Superior temporal gyrus (tissue), 1 donor: ENCODE data around the gene HDAC2.
"Not testable (repeated sequence)": the region's sequence is repeated elsewhere in the genome, so short reads cannot be mapped to it uniquely, and the experiment has no call there.

Source experiments
- DNase-seq: peaks from one replicate; pipeline ENCODE4 v3.0.0-alpha.2; 2016; ENCODE audit errors: extremely low spot score

Gene HDAC2

DNA sequence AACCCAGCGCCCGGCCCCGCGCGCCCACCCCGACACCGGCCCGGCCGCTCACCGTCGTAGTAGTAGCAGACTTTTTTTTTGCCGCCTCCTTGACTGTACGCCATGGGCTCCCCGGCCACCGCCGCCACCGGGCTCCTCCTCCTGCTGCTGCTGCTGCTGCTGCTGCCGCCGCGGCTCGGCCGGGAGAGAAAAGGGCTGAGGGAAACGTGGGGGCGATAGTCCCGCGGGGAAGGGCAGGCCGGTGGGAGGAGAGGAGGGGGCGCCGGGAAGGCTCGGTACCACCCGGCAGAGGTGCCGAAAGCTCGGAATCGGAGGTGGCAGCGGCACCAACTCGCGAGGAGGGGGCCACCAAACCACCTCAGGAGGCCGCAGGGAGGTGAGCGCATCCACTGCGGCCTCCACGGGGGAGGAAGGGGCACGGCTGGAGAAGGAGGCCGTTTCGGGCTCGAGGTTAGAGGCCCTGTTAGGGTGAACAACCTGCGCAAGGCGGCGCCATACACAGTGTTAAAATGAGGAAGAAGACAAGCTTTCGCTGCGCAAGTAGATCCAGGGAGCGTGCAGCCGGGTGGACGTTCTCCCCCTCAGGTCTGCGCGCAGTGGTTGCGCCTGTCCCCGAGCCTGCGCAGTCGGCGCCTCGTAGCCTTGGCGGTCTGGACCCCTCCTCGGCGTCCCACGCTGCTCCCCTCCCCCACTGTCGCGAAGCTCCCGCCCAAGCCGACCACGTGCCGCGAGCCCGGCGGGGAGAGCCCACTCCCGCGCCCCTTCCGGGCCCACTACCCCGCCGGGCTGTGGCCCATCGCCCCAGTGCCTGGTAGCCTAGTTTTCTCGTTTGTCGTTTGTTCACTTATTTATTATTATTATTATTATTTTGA, at the start of gene HDAC2:
HDAC2 (minus strand) TSS at position 344 of the 872 bp plus-strand sequence; CDS start at position 104, 240 bp downstream.
- peak; percentile 87 for DNase-seq

DNA sequence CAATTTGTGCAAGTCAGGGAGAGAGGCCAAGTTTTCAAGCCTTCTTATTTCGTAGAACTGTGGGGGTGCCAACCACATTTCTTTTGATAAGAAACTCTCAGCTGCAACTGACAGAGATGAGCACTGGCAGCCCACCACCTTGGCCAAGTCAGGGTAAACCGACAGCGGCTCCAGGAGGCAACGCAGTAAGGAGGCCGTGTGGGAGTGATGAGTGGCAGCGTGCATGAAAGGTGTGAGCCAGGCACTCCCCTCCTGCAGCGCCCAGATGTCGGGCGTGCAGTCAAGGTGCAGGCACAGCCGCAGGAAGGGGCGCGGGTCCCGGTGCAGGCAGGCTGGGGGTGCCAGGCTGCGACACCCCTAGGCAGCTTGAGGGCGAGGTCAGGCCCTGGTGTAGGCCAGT, 49.2 kb upstream of the HDAC2 start:
- DNase-seq: no peak

DNA sequence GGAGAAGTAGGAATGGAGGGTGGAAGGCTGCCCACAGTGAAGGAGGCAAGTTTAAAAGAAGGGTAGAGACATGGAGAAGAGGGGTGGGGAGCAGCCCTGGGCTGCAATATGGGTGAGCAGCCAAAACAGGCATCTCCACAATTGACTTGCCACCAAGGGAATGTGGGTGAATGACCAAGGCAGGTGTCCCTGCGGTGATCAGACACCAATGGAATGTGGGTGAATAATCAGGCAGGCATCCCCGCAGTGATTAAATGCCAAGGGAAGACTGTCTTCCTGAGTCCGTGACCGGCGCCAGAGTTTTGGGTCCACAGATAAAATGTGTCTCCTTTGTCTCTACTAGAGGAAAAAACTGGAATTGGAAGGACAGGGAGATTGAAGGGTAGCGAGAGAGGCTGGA, 46.2 kb upstream of the HDAC2 start:
- not testable (repeated sequence) for DNase-seq

- not testable (repeated sequence) for DNase-seq
Observed at GRCh38 chr6:114014106-114014505, 43.2 kb upstream of the HDAC2 start.

- not testable (repeated sequence) for DNase-seq
Observed at GRCh38 chr6:114011486-114011885, 40.5 kb upstream of the HDAC2 start.

GRCh38 chr6:114010540-114010939, 39.6 kb upstream of the HDAC2 start:
- no peak for DNase-seq

- no peak for DNase-seq
Observed at GRCh38 chr6:114009192-114009591, 38.2 kb upstream of the HDAC2 start.

- DNase-seq: no peak
Observed at GRCh38 chr6:114008331-114008730, 37.4 kb upstream of the HDAC2 start.

DNA sequence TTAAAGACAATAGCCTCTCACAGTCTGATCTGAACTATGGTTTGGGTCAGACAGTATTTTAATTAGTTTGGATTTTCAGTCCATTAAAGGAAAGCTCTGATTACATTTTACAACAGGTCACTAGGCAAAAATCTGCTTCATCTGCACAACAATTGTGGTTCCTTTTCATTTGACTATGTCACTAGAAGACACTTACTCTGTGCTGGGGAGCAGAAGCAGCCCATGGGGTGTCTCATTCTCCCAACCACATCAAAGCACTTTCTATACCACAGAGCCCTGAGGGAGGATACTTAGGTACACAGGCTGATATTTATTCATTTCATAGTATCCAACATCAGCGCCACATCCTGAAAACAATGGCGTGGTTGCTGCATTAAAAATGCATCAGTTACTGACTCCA, 36.6 kb upstream of the HDAC2 start:
- DNase-seq: no peak

- DNase-seq: no peak
Observed at GRCh38 chr6:114001354-114001753, 30.4 kb upstream of the HDAC2 start.

DNA sequence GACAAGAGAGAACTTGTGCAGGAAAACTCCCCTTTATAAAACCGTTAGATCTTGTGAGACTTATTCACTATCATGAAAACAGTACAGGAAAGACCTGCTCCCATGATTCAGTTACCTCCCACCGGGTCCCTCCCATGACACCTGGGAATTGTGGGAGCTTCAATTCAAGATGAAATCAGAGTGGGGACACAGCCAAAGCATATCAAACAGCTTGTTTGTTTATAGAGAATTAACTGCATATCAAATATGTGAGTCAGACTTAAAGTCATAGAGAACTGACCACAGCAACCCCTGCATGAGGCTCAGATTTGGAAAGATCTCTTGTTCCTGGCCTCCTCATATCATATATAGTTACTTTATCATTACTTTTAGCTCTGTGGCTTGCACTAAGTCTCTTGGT, 29.1 kb upstream of the HDAC2 start:
- no peak for DNase-seq

- peak; percentile 61 for DNase-seq
Observed at GRCh38 chr6:113999284-113999683, 28.3 kb upstream of the HDAC2 start.

DNA sequence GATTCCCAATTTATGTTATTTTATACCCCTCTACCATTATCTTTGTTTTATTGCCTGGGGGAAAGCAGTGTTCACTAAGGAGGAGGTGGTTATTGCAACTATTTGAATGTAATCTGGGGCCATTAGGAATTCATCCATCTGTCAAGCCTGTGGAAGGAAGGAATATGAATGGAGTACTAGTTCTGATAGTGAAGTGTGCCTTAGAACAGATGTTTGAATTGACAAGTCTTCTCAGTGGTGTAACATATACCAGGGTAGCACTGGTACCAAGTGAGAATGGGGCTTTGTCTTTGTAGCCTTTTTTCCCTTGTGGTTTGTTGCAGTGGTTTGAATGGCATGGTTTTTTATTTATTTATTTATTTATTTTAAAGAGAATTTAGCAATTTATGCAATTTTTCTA, 27.9 kb upstream of the HDAC2 start:
- peak; percentile 91 for DNase-seq

DNA sequence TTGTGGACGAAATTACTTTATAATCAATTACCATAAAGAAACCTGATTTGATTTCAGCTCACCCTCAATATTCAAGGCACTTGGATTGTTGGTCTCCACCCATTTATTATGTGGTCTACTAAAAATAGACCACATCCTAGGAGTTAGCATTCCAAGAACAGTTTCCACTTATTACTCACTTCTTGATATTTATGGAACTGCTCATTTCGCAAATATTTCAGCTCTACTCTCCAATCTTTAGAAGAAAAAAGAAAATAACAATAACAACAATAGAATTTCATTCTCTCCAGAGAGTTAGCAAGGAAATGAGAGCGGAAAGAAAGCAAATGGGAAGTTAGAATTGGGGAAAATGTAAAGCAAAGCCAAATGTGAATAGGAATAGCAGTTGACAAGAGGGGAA, 26.2 kb upstream of the HDAC2 start:
- DNase-seq: no peak

DNA sequence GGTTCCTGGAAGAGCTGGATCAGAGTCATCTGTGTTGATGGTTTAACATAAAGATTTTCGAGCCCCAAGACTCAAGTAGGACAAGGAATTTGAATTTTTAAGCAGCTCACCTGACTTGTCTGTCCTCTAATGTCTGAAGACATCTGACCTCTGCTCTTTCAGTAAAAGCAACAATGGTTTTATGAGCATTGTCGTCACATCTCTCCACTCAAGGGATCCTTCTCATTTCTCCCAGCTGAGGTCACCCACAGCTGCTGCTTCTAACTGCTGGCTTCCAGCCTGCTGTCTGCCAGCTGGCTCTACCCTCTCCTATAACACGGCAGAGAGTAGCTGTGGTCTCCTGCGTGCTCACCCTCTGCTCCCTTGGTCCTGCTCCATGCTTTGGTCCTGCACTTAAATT, 24.7 kb upstream of the HDAC2 start:
- DNase-seq: peak; percentile 94

DNA sequence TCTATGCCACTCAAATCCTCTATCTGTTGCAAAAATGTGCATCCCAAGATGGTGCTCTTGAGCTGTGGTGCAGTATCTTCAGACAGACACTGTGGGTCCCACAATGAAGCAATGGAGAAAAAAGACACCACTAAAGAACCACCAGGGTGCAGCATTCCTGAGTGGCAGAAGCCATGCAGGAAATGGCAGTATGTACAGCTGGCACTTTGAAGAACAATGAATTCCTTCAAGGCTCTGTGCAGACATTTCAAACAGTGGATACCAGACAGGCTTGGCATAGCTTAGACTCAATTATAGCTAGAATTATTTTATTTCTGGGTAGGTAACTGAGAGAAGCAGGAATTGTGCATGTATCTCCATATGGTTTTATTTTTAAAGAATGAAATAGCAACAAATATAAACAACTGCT, 24.0 kb upstream of the HDAC2 start:
- DNase-seq: peak; percentile 97

DNA sequence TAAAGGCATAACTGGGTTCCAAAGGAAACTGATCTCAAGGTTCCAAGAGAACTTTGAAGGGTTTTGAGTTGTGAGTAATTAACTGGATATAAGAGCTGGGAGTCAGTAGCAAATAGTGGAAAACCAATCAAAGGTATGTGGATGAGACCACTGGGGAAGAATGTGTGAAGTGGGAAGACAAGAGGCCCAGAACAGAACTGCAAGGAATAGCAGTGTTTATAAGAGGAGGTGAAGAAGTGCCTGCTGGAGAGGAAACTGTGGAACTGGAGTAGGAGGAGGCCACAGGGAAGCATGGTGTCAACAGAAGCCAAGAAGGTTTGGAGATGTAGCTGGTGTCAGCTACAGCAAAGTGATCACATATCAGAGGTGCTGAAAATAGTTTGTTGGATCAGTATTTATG, 18.7 kb upstream of the HDAC2 start:
- no peak for DNase-seq

DNA sequence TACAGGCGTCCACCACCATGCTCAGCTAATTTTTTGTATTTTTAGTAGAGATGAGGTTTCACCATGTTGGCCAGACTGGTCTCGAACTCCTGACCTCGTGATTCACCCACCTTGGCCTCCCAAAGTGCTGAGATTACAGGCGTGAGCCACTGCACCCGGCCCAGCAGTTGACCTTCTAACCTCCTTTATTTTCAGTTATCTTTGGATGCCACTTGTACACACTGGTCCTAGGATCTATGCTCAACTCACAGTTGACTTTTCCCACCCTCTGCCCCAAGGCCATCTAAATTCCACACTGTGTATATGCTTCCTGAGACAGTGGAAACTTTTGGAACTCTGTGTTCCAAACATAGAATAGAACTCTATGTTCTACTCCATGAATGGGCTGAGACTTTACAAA, 11.7 kb upstream of the HDAC2 start:
- not testable (repeated sequence) for DNase-seq

DNA sequence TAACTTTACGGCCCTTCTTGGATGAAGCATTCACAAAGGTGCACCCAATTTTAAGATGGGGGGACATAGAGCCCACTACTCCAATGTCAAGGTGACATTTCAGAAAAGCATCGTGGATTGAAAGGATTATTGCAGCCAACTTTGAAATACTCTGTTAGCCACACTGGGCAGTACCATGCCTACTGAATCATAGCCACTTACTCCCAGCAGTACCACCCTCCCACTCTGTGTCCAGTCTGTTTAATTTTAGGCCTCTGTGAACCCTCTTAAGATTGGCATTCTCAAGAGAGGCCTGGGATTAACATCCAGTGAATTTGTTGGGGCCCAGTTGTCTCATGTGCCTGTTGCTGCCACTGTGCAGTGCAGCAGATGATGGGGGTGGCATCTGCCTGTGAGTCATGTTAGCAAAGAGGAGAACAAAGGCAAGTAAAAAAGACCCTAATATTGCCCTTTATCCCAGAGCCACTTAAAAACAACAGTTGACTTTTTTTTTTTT, 11.2 kb upstream of the HDAC2 start:
- no peak for DNase-seq

- DNase-seq: no peak
Observed at GRCh38 chr6:113980937-113981554, 10.1 kb upstream of the HDAC2 start.

DNA sequence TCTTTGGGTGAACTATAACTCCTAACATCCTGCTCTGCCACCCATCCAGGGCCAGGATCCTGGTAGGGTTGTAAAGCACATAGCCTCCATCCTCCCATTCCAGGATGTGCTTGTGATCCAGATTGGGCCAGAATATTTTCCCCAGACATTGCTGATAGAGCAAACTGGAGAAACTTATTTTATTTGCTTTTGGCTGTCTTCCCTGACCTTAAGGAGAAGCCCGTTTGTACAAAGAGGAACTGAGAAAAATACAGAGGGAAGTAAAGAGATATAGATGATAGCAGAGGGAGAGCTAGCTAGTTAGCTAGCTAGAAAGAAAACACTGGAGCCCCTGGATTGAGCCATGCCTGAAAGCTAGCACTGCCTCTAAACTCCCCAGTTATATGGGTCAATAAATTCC, 9.0 kb upstream of the HDAC2 start:
- no peak for DNase-seq

GRCh38 chr6:113978084-113978675, 7.2 kb upstream of the HDAC2 start:
- DNase-seq: no peak

GRCh38 chr6:113976806-113977205, 5.9 kb upstream of the HDAC2 start:
- no peak for DNase-seq
